ENCODE results near the gene PLXNA2. TPM values are rescaled to one million over a fixed set of nuclear protein-coding genes. Genes with fewer than 3 reads are reported as not detected.

Gene PLXNA2
- total RNA-seq, 1 donor from 2014 or later = 0.07 TPM

DNA sequence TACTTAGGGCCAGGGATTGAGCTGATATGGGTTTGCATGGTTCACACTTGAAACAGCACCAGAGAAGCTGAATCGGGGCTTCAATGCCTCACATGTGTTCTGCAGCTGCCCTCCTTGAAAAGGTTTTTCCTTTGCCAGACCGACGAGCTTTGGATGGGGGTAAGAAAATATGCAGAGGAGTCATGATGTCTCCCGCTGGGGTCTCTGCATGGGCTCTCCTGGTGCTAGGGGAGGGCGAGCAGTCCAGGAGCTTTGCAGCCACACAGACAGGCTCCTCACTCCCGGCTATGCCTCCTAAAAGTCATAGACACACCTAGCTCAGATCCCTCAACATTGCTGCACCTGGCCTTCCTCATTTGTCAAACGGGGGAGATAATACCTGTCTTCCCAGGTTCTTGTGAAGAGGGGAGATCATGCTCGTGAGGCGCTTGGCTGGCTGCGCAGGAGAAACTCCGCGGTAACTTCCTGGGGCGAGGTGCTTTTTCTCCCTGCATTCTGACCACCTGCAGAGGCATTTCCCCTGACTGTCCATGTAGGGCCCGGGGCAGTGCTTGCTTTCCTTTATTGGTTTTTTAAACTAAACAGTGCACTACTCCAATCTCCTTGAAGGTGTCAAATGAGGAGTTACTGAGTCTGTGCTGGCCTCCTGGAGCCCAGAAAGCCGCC is 112.4 kb downstream of the PLXNA2 start:
- Mint-ChIP-seq H3K27ac (no peak overlapping the region), H3K36me3 (ENCODE audit: low read depth) (no peaks in the 10 kb centered on the region), H3K9me3 (no peaks in the 10 kb centered on the region), H3K4me1 (ENCODE audit: low read depth) (no peaks in the 10 kb centered on the region), H3K4me3 (ENCODE audit: low read depth) (no peak overlapping the region), H3K27me3 (ENCODE audit: low read depth) (peaks cover 32% of the 10 kb centered on the region)
- no peak for DNase-seq (ENCODE audit: low spot score)
- intact Hi-C loops (cut with micrococcal nuclease) = loop anchor here (2.0 kb wide), 1 partner anchor 113 kb away; the partner anchor contains the start of gene PLXNA2

DNA sequence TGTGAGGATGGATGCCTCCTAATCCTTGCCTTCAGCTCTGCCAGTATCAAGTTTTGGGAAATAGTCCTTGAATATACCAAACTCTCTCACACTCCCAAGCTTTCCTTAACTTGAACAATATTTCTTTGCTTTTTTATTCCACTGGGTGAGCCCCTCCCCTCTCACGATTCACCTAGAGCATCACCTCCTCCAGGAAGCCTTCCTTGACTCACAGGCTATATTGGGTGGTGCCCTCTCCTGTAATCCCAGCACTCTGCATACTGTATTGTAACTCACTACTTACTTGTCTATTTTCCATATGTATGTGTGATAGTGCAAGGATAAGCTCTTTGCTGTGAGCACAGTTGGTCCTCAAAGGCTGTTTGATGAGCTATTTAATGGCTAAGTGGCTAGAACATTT is 114.7 kb downstream of the PLXNA2 start:
- intact Hi-C loops (cut with micrococcal nuclease) = no loop called here
- H3K9me3 Mint-ChIP-seq = no peaks in the 10 kb centered on the region

DNA sequence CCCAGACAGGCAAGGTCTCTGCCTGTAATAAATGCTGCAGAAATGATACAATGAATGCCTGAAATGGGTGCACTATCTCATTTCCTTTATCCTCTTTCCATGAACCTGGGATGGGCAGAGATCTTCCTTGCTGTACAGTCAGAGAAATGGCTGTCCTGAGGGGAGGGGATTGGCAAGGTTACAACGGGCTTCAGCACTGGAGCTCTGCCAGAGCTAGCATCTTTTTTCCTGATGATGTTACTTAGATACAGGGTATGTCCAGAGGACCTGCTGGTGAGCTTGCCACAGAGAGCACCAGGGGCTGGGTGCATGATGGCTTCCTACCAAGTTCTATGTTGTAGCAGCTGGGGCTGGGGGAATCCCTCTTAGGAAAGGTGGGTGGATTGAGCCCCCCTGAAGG is 115.1 kb downstream of the PLXNA2 start:
- no peak for DNase-seq (ENCODE audit: low spot score)
- Mint-ChIP-seq H3K36me3 (ENCODE audit: low read depth) (no peaks in the 10 kb centered on the region), H3K27me3 (ENCODE audit: low read depth) (peaks cover 30% of the 10 kb centered on the region), H3K9me3 (no peaks in the 10 kb centered on the region), H3K27ac (no peak overlapping the region), H3K4me1 (ENCODE audit: low read depth) (no peaks in the 10 kb centered on the region), H3K4me3 (ENCODE audit: low read depth) (no peak overlapping the region)
- intact Hi-C loops (cut with micrococcal nuclease) = no loop called here

More for the DNA sequence above, 114.7 kb downstream of the PLXNA2 start:
- Mint-ChIP-seq H3K36me3 (ENCODE audit: low read depth) (no peaks in the 10 kb centered on the region), H3K4me1 (ENCODE audit: low read depth) (no peaks in the 10 kb centered on the region), H3K4me3 (ENCODE audit: low read depth) (no peak overlapping the region), H3K27me3 (ENCODE audit: low read depth) (peaks cover 30% of the 10 kb centered on the region), H3K27ac (no peak overlapping the region)
- no peak for DNase-seq (ENCODE audit: low spot score)

DNA sequence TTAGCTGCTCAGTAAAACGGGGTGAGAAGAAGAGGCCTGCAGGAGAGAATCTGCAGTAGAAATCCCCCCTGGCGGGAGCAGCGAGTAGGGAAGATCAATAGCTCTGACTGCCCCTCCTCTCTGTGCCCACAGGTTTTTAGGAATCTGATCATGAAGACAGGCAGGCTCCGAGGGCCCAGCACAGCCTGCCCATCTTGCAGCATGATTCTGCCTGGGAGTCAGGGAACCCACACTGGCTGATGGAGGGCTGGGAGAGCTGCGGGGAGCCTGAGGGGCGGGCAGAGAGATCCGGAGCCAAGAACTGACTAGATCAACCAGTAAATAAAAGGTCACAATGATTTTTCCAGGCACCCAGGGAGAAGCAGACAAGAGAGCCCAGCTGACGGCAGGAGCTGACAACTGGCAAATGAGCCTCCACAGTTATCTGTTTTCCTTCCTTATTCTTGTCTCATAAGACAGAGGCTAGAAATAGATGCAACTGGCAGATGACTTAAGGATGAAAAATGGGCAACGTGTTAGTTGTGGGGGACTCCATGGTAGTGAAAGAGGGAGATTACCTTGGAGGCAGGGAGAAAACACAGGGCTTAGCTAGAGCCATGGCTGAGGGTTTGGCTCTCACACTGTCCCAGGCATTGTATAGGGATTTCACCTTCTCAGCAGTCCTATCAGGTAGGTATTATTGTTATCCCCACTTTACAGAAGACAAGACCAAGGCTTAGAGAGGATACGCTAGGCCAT is 116.2 kb downstream of the PLXNA2 start:
- no peaks in the 10 kb centered on the region for H3K36me3 Mint-ChIP-seq (ENCODE audit: low read depth)
- H3K9me3 Mint-ChIP-seq = no peaks in the 10 kb centered on the region
- intact Hi-C loops (cut with micrococcal nuclease) = no loop called here
- DNase-seq (ENCODE audit: low spot score) = no peak
- H3K27me3 Mint-ChIP-seq (ENCODE audit: low read depth) = peaks cover 28% of the 10 kb centered on the region
- no peak overlapping the region for H3K27ac Mint-ChIP-seq
- no peak overlapping the region for H3K4me3 Mint-ChIP-seq (ENCODE audit: low read depth)
- no peaks in the 10 kb centered on the region for H3K4me1 Mint-ChIP-seq (ENCODE audit: low read depth)

DNA sequence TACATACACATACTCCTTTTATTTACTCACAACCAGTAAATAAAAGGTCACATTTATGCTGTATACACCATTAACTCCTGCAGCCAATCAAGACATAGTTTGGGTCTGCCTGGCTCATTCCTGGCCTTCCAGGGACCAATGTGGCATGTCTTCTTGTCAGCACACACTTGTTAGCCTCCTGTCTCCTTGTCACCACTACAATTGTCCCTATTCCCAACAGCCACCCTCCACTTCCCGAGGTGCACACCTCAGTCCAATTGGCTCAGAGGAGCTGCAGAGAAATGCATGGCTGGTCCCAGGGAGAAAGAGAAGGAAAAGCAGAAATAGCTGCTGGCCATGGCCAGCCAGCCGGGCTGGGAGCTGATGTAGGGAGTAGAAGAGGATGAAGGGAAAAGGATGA is 116.9 kb downstream of the PLXNA2 start:
- no peak overlapping the region for H3K4me3 Mint-ChIP-seq (ENCODE audit: low read depth)
- peaks cover 27% of the 10 kb centered on the region for H3K27me3 Mint-ChIP-seq (ENCODE audit: low read depth)
- H3K27ac Mint-ChIP-seq = no peak overlapping the region
- no peak for DNase-seq (ENCODE audit: low spot score)
- intact Hi-C loops (cut with micrococcal nuclease) = no loop called here
- H3K36me3 Mint-ChIP-seq (ENCODE audit: low read depth) = no peaks in the 10 kb centered on the region
- no peaks in the 10 kb centered on the region for H3K9me3 Mint-ChIP-seq
- no peaks in the 10 kb centered on the region for H3K4me1 Mint-ChIP-seq (ENCODE audit: low read depth)

DNA sequence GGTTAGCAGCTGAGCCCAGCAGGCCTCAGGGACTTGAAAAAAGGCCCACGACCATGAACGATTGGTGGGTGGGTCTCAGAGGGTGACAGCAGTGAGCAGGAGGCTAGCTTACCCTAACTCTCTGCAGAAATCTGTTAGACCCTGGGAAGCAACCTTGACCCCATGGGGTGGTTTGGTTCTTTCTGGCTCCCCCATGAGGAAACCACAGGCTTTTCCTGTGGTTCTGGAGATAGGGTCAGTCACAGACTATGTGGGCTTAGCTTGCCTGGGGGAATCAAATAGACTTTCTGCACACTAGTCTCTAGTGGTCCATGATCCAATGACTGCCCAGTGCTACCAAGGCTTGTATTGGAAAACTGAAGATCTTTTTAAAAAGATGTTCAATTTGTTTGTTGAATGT is 118.1 kb downstream of the PLXNA2 start:
- no peaks in the 10 kb centered on the region for H3K4me1 Mint-ChIP-seq (ENCODE audit: low read depth)

DNA sequence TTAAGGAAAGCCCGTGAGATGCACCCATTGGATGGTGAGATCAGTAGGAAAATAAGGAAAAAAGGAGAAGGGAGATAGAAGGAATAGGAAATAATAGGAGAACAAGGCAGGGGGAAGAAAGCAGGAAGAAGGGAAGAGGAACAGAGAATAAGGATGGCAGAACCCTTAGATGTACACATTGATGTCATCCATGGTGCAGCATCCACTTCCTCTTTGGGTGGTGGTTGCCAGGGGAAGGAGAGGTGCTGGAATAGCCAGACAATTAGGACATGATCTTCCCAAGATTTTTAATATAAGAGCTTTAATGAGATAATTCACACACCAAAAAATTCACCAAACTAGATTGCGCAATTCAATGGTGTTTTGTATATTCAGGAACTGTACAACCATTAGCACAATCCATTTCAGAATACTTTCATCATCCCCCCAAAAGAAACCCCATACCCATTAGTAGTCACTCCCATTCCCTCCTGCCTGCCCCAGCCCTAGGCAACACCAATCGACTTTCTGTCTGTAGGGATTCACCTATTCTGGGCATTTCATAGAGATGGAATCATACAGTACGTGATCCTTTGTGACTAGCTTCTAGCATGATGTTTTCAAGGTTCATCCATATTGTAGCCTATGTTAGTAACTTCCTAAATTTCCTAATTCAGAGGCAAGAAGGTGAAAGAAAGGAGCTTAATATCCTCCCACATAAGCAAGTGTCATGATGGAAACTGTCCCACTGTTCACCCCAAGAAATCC is 121.4 kb downstream of the PLXNA2 start:
- H3K36me3 Mint-ChIP-seq (ENCODE audit: low read depth) = no peaks in the 10 kb centered on the region
- H3K27ac Mint-ChIP-seq = no peak overlapping the region
- H3K9me3 Mint-ChIP-seq = no peaks in the 10 kb centered on the region
- no peak for DNase-seq (ENCODE audit: low spot score)
- intact Hi-C loops (cut with micrococcal nuclease) = no loop called here
- peaks cover 5% of the 10 kb centered on the region for H3K27me3 Mint-ChIP-seq (ENCODE audit: low read depth)
- no peak overlapping the region for H3K4me3 Mint-ChIP-seq (ENCODE audit: low read depth)
- H3K4me1 Mint-ChIP-seq (ENCODE audit: low read depth) = no peaks in the 10 kb centered on the region

More for the DNA sequence above, 118.1 kb downstream of the PLXNA2 start:
- Mint-ChIP-seq H3K27ac (no peak overlapping the region), H3K36me3 (ENCODE audit: low read depth) (no peaks in the 10 kb centered on the region), H3K4me3 (ENCODE audit: low read depth) (no peak overlapping the region), H3K9me3 (no peaks in the 10 kb centered on the region), H3K27me3 (ENCODE audit: low read depth) (peaks cover 18% of the 10 kb centered on the region)
- no peak for DNase-seq (ENCODE audit: low spot score)
- intact Hi-C loops (cut with micrococcal nuclease) = no loop called here

DNA sequence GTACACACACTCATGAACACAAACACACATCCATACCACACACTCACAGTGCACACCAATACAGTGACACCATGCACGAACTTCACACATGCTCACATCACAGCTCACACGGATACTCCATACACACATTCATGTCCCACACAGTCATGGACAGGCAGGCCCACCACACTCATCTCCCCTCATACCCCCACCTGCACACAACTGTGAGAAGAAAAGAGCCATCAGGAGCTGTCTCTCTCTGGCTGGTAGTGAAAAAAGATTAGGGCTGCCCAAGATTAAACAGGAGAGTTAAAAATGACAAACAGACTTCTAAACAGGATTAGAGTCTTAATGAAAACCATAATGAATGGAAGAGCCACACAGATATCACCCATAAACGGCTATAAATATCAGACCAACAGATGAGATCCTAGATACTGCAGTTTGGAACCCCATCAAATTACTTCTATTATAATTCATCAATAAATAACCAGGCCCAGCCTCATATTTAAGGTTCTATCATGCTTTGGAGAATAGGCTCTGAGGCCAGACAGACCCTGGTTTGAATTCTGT is 122.3 kb downstream of the PLXNA2 start:
- Mint-ChIP-seq H3K36me3 (ENCODE audit: low read depth) (no peaks in the 10 kb centered on the region), H3K4me3 (ENCODE audit: low read depth) (no peak overlapping the region), H3K9me3 (no peaks in the 10 kb centered on the region), H3K4me1 (ENCODE audit: low read depth) (no peaks in the 10 kb centered on the region), H3K27ac (no peak overlapping the region), H3K27me3 (ENCODE audit: low read depth) (peaks cover 3% of the 10 kb centered on the region)
- DNase-seq (ENCODE audit: low spot score) = no peak
- intact Hi-C loops (cut with micrococcal nuclease) = no loop called here

DNA sequence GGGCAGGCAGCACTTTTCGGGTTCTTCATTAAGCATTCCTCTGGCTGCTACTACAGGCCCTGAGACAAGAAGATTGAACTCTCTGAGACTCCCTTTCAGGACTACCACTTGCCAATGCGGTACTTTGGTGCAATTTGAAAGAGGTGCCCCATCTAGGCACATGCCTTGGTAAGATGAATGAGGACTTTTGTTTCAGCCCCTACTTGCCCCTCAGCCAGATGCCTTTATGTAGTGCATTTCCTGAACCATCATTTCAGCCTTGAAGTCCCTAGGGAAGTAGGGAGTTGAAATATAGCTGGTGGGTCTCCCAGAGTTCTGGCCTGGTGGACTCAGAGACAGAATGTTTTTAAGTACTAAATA is 123.8 kb downstream of the PLXNA2 start:
- H3K9me3 Mint-ChIP-seq = no peaks in the 10 kb centered on the region
- intact Hi-C loops (cut with micrococcal nuclease) = no loop called here
- peaks cover 2% of the 10 kb centered on the region for H3K27me3 Mint-ChIP-seq (ENCODE audit: low read depth)
- DNase-seq (ENCODE audit: low spot score) = no peak
- no peaks in the 10 kb centered on the region for H3K4me1 Mint-ChIP-seq (ENCODE audit: low read depth)
- H3K4me3 Mint-ChIP-seq (ENCODE audit: low read depth) = no peak overlapping the region
- no peak overlapping the region for H3K27ac Mint-ChIP-seq
- H3K36me3 Mint-ChIP-seq (ENCODE audit: low read depth) = no peaks in the 10 kb centered on the region

DNA sequence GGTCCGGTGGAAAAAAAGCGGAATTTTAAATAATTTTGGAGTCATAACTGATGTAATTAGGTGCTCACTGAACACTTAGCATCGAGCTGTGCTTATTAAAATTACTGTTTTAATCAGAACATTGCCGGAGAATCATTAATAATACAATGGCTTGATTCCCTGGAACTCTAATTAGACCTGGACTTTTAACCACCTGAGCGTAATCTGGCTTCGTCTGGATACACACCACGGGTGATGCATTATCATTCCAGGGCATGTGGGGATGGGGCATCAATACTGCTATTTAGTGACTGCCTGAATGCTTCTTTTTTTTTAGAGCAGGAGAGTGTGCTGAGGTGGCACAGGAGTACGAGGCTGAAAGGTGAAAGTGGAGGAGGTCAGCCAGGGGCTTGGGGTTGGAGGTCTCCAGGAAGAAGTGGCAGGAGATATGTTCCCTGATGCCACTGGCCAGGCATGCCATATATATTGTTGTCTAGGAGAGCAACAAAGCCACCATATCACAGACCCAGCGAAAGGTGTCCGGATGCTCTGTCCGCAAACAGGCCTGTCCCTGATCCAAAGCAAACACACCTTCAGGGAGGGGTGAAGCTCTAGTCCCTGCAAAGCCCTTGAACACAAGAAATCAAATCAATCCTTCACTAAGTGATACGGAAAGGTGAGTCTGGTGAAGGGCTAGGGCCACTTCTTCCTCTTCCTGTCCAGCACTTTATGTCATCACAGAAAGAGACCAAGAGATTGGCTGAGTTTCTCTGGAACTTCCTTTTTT is 125.2 kb downstream of the PLXNA2 start:
- H3K4me1 Mint-ChIP-seq (ENCODE audit: low read depth) = no peaks in the 10 kb centered on the region
- no peaks in the 10 kb centered on the region for H3K36me3 Mint-ChIP-seq (ENCODE audit: low read depth)
- no peak overlapping the region for H3K4me3 Mint-ChIP-seq (ENCODE audit: low read depth)
- DNase-seq (ENCODE audit: low spot score) = no peak
- intact Hi-C loops (cut with micrococcal nuclease) = no loop called here
- no peaks in the 10 kb centered on the region for H3K9me3 Mint-ChIP-seq
- peaks cover 4% of the 10 kb centered on the region for H3K27me3 Mint-ChIP-seq (ENCODE audit: low read depth)
- no peak overlapping the region for H3K27ac Mint-ChIP-seq

DNA sequence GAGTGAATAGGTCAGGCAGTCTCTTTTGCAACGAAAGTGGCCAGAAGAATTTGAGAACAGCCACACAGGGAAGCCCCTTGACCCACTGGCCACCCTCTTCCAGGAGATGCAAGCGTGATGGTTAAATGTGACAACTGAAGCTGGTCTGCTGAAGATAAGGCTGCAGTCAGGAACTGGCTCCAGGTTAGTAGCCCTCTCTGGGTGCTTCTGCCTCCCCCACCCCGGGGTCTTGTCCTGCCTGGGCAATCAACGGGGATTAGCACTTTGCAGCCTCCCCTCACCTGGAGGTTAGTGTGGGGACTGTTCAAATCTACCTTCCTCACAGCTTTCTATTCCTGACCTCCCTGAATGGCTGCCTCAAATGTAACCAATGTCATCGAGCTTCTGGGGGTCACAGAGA is 125.9 kb downstream of the PLXNA2 start:
- H3K9me3 Mint-ChIP-seq = no peaks in the 10 kb centered on the region
- H3K27me3 Mint-ChIP-seq (ENCODE audit: low read depth) = peaks cover 4% of the 10 kb centered on the region
- no peak overlapping the region for H3K27ac Mint-ChIP-seq
- H3K4me3 Mint-ChIP-seq (ENCODE audit: low read depth) = no peak overlapping the region
- intact Hi-C loops (cut with micrococcal nuclease) = no loop called here
- no peaks in the 10 kb centered on the region for H3K4me1 Mint-ChIP-seq (ENCODE audit: low read depth)
- no peak for DNase-seq (ENCODE audit: low spot score)
- H3K36me3 Mint-ChIP-seq (ENCODE audit: low read depth) = no peaks in the 10 kb centered on the region

DNA sequence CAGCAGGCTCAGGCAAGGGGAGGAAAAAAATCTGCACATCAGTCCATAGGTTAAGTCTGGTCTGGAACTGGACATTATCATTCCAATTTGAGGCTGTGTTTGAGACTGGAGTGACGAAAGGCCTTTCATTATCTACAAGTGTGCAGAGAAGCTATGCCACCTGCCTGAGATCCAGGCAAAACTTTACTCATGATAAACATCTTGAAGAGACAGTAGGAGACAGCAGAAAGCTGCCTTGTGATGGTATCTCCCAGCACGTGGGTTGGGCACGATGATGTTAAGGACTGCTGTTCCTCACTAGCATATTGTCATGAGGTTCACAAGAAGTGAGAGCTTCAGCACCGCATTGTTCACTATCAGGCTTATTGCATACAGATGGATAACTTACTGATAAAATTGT is 126.4 kb downstream of the PLXNA2 start:
- H3K36me3 Mint-ChIP-seq (ENCODE audit: low read depth) = no peaks in the 10 kb centered on the region
- intact Hi-C loops (cut with micrococcal nuclease) = no loop called here
- H3K4me1 Mint-ChIP-seq (ENCODE audit: low read depth) = no peaks in the 10 kb centered on the region
- no peak overlapping the region for H3K27ac Mint-ChIP-seq
- DNase-seq (ENCODE audit: low spot score) = no peak
- no peak overlapping the region for H3K4me3 Mint-ChIP-seq (ENCODE audit: low read depth)
- H3K27me3 Mint-ChIP-seq (ENCODE audit: low read depth) = peaks cover 4% of the 10 kb centered on the region
- no peaks in the 10 kb centered on the region for H3K9me3 Mint-ChIP-seq
